ENCODE measurements around the gene ST3GAL5.

ST3GAL5 gene

DNA sequence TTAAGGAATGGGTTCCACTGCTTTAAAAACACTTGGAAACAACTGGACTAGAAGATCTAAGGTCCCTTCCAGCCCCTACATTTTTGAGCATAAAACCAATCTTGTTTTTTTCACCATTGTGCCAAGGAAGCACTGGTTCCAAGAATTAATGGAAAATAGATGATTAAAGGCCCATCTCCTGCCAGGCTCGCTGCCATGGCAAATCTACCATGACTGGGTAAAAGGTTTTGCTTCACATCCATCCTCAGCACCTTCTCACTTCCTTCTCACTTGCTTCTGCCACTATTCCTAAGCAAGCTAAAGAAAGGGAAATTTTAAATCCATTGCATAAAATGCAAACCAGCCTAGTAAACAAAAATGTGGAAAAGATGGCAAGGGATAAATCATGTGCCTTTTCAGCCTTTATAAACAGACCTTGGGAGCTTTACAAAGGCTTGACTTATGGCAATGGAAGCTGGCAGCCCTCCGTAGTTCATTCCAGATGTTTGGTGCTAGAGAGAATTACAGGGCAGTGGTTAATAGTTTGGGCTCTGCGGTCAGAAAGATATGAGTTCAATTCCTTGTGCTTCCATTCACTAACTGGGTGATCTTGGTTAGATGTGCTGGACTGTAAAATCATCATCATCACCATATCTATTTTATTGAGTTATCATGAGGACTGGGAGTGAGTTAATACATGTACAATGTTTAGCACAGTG lies 27.0 kb upstream of the ST3GAL5 start:
- no peak overlapping the region for H3K4me3 ChIP-seq (replicated peaks; ENCODE audit: low read depth, low read length)
- no peak for DNase-seq (ENCODE audit: extremely low read depth, low read depth)
- TF ChIP-seq, protein P1, sequence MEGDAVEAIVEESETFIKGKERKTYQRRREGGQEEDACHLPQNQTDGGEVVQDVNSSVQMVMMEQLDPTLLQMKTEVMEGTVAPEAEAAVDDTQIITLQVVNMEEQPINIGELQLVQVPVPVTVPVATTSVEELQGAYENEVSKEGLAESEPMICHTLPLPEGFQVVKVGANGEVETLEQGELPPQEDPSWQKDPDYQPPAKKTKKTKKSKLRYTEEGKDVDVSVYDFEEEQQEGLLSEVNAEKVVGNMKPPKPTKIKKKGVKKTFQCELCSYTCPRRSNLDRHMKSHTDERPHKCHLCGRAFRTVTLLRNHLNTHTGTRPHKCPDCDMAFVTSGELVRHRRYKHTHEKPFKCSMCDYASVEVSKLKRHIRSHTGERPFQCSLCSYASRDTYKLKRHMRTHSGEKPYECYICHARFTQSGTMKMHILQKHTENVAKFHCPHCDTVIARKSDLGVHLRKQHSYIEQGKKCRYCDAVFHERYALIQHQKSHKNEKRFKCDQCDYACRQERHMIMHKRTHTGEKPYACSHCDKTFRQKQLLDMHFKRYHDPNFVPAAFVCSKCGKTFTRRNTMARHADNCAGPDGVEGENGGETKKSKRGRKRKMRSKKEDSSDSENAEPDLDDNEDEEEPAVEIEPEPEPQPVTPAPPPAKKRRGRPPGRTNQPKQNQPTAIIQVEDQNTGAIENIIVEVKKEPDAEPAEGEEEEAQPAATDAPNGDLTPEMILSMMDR (IDR thresholded peaks at IDR 0.05; ENCODE audit: low read depth, low read length, missing control alignments), result no peak

DNA sequence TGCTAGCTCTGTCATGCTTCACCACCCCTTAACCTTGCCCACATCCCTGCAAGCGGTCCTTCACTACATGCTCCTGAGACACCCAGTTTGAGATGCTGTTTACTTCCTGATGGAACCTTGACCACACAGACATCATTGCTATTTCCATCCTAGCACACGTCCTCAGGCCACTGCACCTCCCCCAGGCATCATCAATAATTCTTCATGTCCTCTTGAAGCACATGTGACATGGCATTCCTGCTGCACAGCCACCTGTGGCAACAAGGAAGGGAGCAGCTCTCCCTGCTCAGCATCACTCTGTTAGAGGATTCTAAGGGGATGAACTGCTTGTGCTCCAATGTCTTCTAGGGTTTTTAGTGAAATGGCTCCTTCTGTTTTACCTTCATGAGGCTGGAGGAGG lies 26.1 kb upstream of the ST3GAL5 start:
- DNase-seq (ENCODE audit: extremely low read depth, low read depth), result no peak
- H3K4me3 ChIP-seq (replicated peaks; ENCODE audit: low read depth, low read length), result no peak overlapping the region
- TF ChIP-seq, protein P1 (IDR thresholded peaks at IDR 0.05; ENCODE audit: low read depth, low read length, missing control alignments), result no peak

- DNase-seq (ENCODE audit: extremely low read depth, low read depth), result no peak
- TF ChIP-seq, protein P1 (IDR thresholded peaks at IDR 0.05; ENCODE audit: low read depth, low read length, missing control alignments), result no peak
- no peak overlapping the region for H3K4me3 ChIP-seq (replicated peaks; ENCODE audit: low read depth, low read length)
These were observed 25.4 kb upstream of the ST3GAL5 start for GRCh38 chr2:85913884-85914881.

DNA sequence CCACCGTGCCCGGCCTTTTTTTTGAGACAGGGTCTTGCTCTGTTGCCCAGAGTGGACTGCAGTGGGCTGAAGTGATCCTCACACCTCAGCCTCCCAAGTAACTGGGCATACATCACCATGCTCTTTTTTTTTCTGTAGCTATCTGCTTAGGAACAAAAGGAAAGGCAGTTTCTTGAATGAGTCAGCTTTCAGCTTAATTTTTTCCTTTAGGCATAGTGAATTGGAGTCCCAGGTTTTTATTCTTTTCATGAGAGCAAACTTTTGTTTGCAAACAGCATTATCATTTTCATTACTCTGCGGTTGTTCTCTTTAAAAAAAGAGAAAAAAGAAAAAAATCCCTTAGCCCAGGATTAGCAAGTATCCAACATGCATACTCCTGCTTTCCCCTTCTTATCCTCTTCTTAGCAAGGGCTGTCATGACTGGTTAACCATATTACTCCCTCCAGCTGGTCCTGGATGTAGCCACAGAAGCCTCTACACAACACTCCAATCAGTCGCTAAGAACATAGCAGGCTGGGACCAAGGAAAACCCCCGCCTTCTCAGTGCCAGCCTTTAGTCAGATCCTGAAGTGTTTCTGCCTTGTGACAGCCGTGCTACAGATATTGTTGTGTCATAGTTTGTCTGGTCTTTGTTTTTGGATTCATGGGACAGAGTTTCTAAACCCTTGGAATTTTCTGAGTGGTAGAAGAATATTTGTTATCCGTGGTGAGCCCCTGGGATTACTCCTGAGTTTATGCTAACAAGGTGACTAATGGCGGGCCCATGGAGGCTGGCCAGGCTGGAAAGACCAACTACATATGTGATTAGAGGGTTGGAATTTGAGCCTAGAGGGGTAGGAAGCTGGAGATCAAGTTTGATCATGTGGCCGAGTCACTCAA lies 23.3 kb upstream of the ST3GAL5 start:
- TF ChIP-seq, protein P1 (IDR thresholded peaks at IDR 0.05; ENCODE audit: low read depth, low read length, missing control alignments), result no peak
- DNase-seq (ENCODE audit: extremely low read depth, low read depth), result no peak
- no peak overlapping the region for H3K4me3 ChIP-seq (replicated peaks; ENCODE audit: low read depth, low read length)

GRCh38 chr2:85911097-85911496 lies 22.3 kb upstream of the ST3GAL5 start:
- no peak overlapping the region for H3K4me3 ChIP-seq (replicated peaks; ENCODE audit: low read depth, low read length)
- TF ChIP-seq, protein P1 (IDR thresholded peaks at IDR 0.05; ENCODE audit: low read depth, low read length, missing control alignments), result no peak
- no peak for DNase-seq (ENCODE audit: extremely low read depth, low read depth)

- no peak overlapping the region for H3K4me3 ChIP-seq (replicated peaks; ENCODE audit: low read depth, low read length)
- TF ChIP-seq, protein P1 (IDR thresholded peaks at IDR 0.05; ENCODE audit: low read depth, low read length, missing control alignments), result no peak
- no peak for DNase-seq (ENCODE audit: extremely low read depth, low read depth)
These were observed 20.2 kb upstream of the ST3GAL5 start for GRCh38 chr2:85909005-85909404.
